SK-N-MC (cell line): ENCODE data around the gene ZNF497.

Experiments
- EZH2 ChIP-seq: fragments of 200-600 bp; sonication (generic); IDR thresholded peaks from one replicate; pipeline ENCODE4 v1.6.1; 2017; ENCODE audit warnings: antibody characterized with exemption
- POLR2AphosphoS5 ChIP-seq: IDR thresholded peaks from 2 replicates; pipeline ENCODE4 v1.6.1; 2012; ENCODE audit warnings: mild to moderate bottlenecking, low read depth, low read length, borderline replicate concordance

GRCh38 chr19:58379246-58379645, 16.7 kb upstream of the ZNF497 start:
- TF ChIP-seq EZH2 (no peak), POLR2AphosphoS5 (no peak)
